Posterior vena cava (tissue), 2 donors: ENCODE data around the gene NAA80. TPM values are rescaled to one million over a fixed set of nuclear protein-coding genes. Genes with fewer than 3 reads are reported as not detected.

Experiments used
- DNase-seq: peaks from one replicate; pipeline ENCODE4 v3.0.0-alpha.2; 2020; ENCODE audit warnings: low spot score
- intact Hi-C, 2 donors: fragments of 100-400 bp; cut with DNase I; formaldehyde crosslinking; loops; one replicate each; pipeline versions ENCODE4 v1.14.1 to v1.14.2; 2022 to 2023
- total RNA-seq, 2 donors: library from RNA; stranded (reverse); fragmentation: NEBNext Ultra II Directional; extraction: Animal tissue kit (Norgen Biotek cat#: 25700); gene quantifications; one replicate each; pipeline ENCODE4 v1.2.1, GENCODE V29; 2021
- donor health status: DM: yes; HTN: yes; CAD: no.
- donor health status: DM: yes; HTN: yes; CAD: no.

The NAA80 gene
- total RNA-seq, 2 donors from 2014 or later, result 9.1 to 11.1 TPM

DNA sequence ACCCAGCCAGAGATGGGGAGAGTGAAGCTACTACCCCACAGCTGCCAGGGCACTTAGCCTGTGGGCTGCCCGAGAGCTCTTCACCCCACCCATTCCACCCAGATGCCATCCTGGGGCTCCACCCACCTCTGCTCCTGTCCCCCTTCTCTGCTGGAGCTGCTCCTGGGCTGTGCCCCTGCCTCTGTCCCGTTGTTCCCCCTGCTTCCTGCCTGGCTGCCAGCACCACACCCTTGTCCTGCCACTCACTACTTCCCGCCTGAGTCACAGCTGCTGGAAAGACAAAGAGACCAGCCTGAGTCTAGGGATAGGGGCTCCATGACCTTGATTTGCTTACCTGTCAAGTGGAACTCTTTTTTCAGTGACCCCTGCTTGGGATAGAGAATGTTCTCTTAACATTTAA is 50.8 kb downstream of the NAA80 start:
- no peak for DNase-seq
- intact Hi-C loops, result no loop called here

GRCh38 chr3:50246517-50246954 is 52.7 kb downstream of the NAA80 start:
- peak; percentile 80 for DNase-seq
- intact Hi-C loops, result loop anchor here in 1 of 2 donors (2.0 kb wide), 1 partner anchor 20 kb away; no protein-coding TSS in a partner anchor

Other genes starting within 250 kb of the NAA80 start
- gene RBM5, start 210.5 kb downstream of the NAA80 start, total RNA-seq, result 100 to 1,000 TPM in 1 of 2 donors, 10 to 100 TPM in 1; 83.5 to 108 TPM
- 10 to 100 TPM; 27.8 to 48.0 TPM for gene SEMA3F, start 144.1 kb downstream of the NAA80 start, total RNA-seq
- not detected for gene GNAT1, start 107.8 kb downstream of the NAA80 start, total RNA-seq
- under 1 TPM; 0.37 to 0.62 TPM for gene SLC38A3, start 94.1 kb downstream of the NAA80 start, total RNA-seq
- gene GNAI2, start 63.2 kb downstream of the NAA80 start, total RNA-seq, result 100 to 1,000 TPM; 261 to 265 TPM
- 10 to 100 TPM; 18.6 to 39.7 TPM for gene SEMA3B, start 30.3 kb downstream of the NAA80 start, total RNA-seq
- gene LSMEM2, start 20.3 kb downstream of the NAA80 start, total RNA-seq, result under 1 TPM in 1 of 2 donors, not detected in 1; 0.37 TPM
- 10 to 100 TPM; 47.3 to 53.3 TPM for gene IFRD2, start 7.0 kb downstream of the NAA80 start, total RNA-seq
- gene HYAL3, start within 50 bp of the NAA80 start, total RNA-seq, result 1 to 10 TPM; 2.5 to 3.9 TPM
- gene HYAL1, start 4.2 kb upstream of the NAA80 start, total RNA-seq, result 10 to 100 TPM; 10.6 to 11.7 TPM
- 100 to 1,000 TPM in 1 of 2 donors, 10 to 100 TPM in 1; 95.2 to 130 TPM for gene HYAL2, start 23.3 kb upstream of the NAA80 start, total RNA-seq
- 10 to 100 TPM; 19.1 to 22.4 TPM for gene TUSC2, start 28.8 kb upstream of the NAA80 start, total RNA-seq
- 10 to 100 TPM; 31.3 to 40.3 TPM for gene RASSF1, start 41.4 kb upstream of the NAA80 start, total RNA-seq
- under 1 TPM; 0.23 to 0.24 TPM for gene ZMYND10, start 46.3 kb upstream of the NAA80 start, total RNA-seq
- 10 to 100 TPM; 10.6 to 17.4 TPM for gene NPRL2, start 51.4 kb upstream of the NAA80 start, total RNA-seq
- 10 to 100 TPM in 1 of 2 donors, 1 to 10 TPM in 1; 7.9 to 10.5 TPM for gene CYB561D2, start 51.5 kb upstream of the NAA80 start, total RNA-seq
- gene TMEM115, start 60.1 kb upstream of the NAA80 start, total RNA-seq, result 10 to 100 TPM; 29.3 TPM
- gene CACNA2D2, start 204.2 kb upstream of the NAA80 start, total RNA-seq, result 1 to 10 TPM; 2.0 to 2.6 TPM